Measurements from ENCODE around the gene DACT2.

The DACT2 gene

GRCh38 chr6:168280899-168281245 is 38.7 kb downstream of the DACT2 start:
- H3K4me3 ChIP-seq (ENCODE audit: low read length): no peak overlapping the region
- TF ChIP-seq ZNF274 (IDR thresholded peaks at IDR 0.05; ENCODE audit: low read depth, low read length): no peak

GRCh38 chr6:168280020-168280898 is 39.3 kb downstream of the DACT2 start:
- no peak overlapping the region for H3K4me3 ChIP-seq (ENCODE audit: low read length)
- no peak for TF ChIP-seq ZNF274 (IDR thresholded peaks at IDR 0.05; ENCODE audit: low read depth, low read length)

- no peak for TF ChIP-seq ZNF274 (IDR thresholded peaks at IDR 0.05; ENCODE audit: low read depth, low read length)
- H3K4me3 ChIP-seq (ENCODE audit: low read length): no peak overlapping the region
Measured at GRCh38 chr6:168279403-168279935, 40.1 kb downstream of the DACT2 start.

- H3K4me3 ChIP-seq (ENCODE audit: low read length): no peak overlapping the region
- TF ChIP-seq ZNF274 (IDR thresholded peaks at IDR 0.05; ENCODE audit: low read depth, low read length): no peak
Measured at GRCh38 chr6:168278904-168279303, 40.7 kb downstream of the DACT2 start.

GRCh38 chr6:168277274-168277669 is 42.3 kb downstream of the DACT2 start:
- H3K4me3 ChIP-seq (ENCODE audit: low read length): no peak overlapping the region
- no peak for TF ChIP-seq ZNF274 (IDR thresholded peaks at IDR 0.05; ENCODE audit: low read depth, low read length)

GRCh38 chr6:168276576-168277273 is 42.9 kb downstream of the DACT2 start:
- no peak overlapping the region for H3K4me3 ChIP-seq (ENCODE audit: low read length)
- no peak for TF ChIP-seq ZNF274 (IDR thresholded peaks at IDR 0.05; ENCODE audit: low read depth, low read length)

- TF ChIP-seq ZNF274 (IDR thresholded peaks at IDR 0.05; ENCODE audit: low read depth, low read length): no peak
Measured at GRCh38 chr6:168275168-168275567, 44.4 kb downstream of the DACT2 start.

GRCh38 chr6:168274037-168274952 is 45.3 kb downstream of the DACT2 start:
- no peak overlapping the region for H3K4me3 ChIP-seq (ENCODE audit: low read length)
- TF ChIP-seq ZNF274 (IDR thresholded peaks at IDR 0.05; ENCODE audit: low read depth, low read length): no peak

More at GRCh38 chr6:168275168-168275567, 44.4 kb downstream of the DACT2 start:
- H3K4me3 ChIP-seq (ENCODE audit: low read length): no peak overlapping the region

GRCh38 chr6:168273441-168274036 is 46.0 kb downstream of the DACT2 start:
- H3K4me3 ChIP-seq (ENCODE audit: low read length): no peak overlapping the region

GRCh38 chr6:168272415-168273325 is 46.9 kb downstream of the DACT2 start:
- no peak overlapping the region for H3K4me3 ChIP-seq (ENCODE audit: low read length)
- TF ChIP-seq ZNF274 (IDR thresholded peaks at IDR 0.05; ENCODE audit: low read depth, low read length): no peak

More at GRCh38 chr6:168273441-168274036, 46.0 kb downstream of the DACT2 start:
- no peak for TF ChIP-seq ZNF274 (IDR thresholded peaks at IDR 0.05; ENCODE audit: low read depth, low read length)

GRCh38 chr6:168270274-168271172 is 49.1 kb downstream of the DACT2 start:
- no peak overlapping the region for H3K4me3 ChIP-seq (ENCODE audit: low read length)
- TF ChIP-seq ZNF274 (IDR thresholded peaks at IDR 0.05; ENCODE audit: low read depth, low read length): no peak
